ENCODE results near the gene ALDOA.

Gene ALDOA

DNA sequence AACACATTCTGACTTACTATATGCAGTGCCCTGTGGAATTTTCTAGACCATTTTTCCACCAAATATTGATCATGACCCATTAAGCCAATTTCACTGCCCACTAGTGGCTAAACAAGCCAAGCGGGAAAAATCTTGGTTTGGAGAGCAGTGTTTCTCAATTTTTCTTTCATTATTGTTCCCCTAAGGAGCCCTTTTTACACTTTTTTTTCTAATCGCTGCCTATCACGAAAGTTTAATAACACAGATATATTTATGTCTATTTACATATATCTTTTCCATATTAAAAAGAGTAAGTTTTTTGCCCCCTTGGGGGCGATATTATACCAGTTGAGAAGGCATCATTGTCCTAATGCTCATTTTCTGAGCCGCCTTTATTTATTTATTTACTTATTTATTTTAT, 23.7 kb upstream of the ALDOA start:
- peak; percentile 89 for FAIRE-seq

DNA sequence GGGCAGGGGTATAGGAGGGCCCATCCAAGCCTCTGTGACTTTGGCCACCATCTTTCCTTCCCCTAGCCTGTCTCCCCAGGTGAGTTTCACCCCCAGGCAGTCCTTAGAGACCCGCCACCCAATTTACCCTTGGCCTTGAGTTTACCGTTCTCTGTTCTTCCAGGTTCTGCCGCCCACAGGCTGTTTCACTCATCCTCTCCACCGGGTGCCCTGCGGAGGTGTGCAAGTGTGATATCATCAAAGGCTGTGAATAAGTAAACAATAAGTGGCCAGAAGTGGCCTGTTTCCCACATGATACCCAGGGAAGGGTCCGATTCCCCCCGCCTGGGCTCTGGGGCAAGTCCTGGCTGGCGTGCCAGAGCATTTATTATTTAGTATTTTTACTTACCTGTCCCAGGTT, 19.4 kb upstream of the ALDOA start:
- FAIRE-seq, result no peak

DNA sequence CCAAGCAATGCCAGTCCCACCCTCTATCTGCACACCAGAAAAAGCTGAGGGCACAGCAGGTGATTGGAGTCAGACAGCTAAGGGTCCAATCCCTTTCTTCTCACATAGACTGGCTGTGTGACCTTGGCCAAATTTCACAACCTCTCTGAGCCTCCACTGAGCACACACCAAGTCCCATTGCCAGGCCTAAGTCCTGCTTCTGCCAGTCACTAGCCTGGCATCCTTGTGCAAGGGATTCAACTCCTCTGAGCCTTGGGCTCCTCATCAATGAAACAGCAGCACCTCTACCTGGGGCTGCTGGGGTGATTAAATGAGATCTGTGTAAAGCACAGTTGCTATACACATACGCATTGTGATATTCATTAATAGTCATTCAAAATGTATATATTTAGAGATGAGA, 19.0 kb upstream of the ALDOA start:
- FAIRE-seq, result no peak

DNA sequence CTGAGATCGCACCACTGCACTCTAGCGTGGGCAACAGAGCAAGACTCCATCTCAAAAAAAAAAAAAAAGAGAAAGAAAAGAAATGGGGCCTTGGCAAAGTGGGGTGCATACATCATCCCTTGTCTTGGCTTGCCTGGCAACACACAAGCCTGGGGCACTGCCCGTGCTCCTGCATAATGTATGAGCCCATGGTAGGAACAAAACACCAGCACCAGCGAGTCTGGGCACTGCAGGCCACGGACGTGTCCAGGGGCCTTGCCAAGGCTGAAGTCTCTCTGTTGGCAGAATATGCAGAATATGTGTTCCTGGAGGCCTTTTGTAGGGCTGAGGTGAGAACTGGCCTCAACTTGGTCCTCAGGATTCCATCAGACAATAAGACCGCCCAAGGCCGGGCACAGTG, 15.7 kb upstream of the ALDOA start:
- no peak for FAIRE-seq

DNA sequence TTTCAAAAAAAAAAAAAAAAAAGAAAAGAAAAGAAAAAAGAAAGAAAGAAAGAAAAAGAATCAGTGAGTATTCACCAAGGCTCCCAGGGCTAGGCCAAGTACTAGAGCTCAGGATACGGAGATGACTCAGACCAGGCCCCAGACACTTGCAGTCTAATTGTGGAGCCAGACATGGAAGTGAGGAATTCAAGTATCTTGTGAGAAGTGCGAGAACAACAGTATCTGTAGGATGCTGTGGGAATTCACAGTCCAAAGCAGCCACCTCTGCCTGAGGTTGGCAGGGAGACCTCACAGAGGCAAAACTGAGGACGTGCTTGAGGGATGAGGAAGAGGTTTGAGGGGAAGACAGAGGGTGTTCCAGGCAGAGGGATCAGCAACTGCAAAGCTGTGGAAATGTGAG, 14.0 kb upstream of the ALDOA start:
- FAIRE-seq, result no peak

DNA sequence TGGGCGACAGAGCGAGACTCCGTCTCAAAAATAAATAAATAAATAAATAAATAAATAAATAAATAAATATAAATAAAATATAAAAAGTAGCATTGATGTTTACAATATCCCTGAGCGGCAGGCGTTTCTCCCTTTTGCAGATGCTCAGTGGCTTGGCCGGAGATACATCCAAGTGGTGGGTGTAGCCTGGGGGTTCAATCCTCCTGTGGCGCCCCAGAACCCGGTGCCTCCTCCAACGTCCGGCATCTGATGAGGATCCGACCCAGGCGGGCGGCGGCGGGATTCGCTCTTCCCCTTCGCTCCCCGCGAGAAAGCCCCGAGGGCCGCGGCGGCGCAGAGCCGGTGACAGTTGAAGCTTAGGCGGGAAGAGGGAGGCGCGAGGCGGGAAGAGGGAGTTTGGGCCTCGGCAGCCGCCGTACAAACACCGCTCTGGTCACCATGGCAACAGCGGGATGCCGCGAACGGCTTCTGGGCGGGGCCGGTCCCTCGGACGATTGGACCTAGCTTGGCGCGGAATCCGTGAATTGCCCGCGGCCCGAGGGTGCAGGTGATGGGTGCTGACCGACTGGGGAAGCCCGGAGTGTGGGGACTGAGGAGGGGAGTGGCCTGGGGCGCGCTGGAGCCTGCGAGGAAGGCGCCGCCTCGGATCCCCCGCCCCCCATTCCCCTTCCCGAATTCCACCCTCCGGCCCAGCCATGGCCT, 12.7 kb upstream of the ALDOA start:
- FAIRE-seq, result no peak

DNA sequence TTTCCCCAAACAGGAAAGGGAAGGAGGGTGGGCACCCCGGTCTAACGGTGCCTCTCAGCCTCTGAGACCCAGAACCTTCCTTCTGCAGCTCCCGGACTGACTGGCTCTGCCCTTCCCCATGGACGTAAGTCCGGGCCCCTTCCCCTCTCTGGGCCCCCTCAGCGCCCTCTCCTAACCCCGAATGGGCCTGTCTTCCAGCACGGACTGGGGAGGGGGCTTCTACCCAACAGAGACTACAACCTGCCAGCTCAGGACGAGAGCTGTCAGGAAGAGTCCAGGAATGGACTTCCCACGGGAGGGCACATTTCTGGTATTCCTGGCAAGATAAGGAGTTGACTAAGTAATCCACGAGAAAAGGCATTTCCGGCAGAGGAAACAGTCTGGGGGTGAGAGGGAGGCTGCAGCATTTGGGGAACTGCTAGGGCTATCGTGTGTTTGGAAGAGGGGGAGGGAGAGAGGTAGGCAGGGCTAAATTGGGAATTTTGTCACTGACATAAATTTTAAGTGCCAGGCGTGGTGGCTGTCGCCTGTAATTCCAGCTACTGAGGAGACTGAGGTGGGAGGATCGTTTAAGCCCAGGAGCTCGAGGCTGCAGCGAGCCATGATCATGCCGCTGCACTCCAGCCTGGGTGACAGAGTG, 12.1 kb upstream of the ALDOA start:
- FAIRE-seq, result no peak

DNA sequence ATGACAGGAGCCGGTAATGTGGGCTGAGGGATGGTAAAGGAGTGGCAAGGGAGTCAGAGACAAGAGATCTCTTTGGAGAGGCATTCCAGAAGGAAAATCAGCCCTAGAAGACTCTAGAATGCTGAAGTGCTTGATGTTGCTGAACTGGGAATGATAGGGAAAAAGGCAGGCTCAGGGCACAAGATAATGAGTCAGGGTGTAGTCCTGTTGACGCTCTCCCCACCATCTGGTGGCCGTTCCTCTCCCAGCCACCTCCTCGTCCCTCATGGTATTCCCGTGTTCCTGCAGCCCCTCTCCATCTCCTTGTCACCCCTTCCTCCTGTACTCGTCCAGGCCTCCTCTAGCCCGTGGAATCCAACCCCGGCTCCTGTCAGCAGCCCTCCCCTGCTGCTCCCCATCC, 11.1 kb upstream of the ALDOA start:
- FAIRE-seq, result no peak

DNA sequence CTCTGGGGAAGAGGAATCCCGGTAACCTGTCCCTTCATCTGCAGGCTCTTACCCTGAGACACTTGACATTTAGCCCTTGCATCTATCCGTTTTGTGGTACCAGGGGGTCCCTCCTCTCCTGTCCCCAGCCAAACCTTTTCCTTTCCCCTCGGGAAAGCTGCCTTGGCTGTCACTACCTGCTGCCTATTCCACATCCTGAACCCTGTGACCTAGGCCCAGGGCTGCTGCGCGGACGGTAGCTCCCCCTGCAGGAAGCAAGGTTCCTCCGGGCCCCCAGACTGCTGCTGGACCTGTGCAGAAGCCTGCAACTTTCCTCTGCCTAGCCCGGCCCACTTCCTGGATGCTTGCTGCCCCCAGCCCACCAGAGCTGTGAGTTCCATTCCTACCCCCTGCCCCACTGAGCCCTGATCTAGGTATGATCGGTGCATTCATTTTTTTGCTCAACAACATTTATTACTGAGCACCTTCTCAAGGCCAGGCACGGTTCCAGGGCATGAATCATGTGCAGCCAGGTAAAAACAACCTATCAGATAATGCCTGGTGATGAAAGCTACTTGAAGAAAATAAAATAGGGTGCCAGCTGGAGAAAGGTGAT, 10.5 kb upstream of the ALDOA start:
- no peak for FAIRE-seq

DNA sequence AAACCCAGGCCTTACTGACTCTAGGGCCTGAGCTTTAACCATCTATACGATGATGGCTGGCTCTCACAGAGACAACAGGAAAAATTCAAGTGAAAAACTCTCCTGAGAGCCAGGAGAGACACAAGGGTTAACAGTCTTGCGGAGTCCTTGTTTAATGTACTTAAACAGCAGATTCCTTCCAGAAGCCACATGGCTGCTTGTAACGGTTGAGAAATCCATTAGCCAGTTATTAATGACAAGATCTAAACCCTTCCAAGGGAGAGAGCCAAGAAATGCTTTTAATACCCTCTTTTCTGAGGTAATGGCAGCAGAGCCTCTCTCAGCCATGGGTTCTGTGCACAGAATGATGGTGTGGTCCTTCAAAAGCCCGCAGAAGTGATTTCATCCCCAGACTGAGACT, 5.2 kb upstream of the ALDOA start:
- FAIRE-seq, result no peak

DNA sequence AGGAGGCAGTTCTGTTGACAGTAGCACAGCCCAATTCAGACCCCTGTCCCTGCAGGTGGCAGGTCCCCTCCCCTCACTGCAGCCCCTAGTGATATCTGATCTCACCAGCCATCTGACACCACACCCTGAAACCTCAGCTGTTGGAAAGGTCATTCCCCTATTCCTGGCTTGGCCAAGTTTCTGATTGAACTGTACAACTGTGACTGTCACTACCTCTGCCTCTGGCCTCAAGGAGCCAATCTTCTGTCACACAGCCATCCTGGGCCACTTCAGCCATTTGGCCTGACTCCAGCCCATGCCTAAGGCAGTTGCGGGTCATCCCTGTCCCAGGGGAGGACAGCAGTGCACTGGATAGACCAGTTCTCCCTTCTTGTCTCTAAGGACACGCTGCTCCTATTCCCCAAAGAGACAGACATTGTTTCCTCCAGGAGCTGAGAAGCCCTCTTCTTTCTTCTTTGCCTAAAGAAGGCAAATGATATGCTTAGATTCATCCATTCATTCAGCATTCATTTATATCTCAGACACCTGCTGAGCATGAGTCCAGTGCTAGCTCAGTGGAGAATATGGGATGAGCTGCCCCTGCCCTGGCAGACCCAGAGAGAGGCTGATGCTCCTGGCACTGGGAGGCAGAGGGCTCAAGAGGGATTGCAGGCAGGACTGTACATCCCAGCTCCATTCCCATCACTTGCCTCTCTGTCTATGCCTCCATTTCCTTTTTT, 4.6 kb upstream of the ALDOA start:
- FAIRE-seq, result no peak

DNA sequence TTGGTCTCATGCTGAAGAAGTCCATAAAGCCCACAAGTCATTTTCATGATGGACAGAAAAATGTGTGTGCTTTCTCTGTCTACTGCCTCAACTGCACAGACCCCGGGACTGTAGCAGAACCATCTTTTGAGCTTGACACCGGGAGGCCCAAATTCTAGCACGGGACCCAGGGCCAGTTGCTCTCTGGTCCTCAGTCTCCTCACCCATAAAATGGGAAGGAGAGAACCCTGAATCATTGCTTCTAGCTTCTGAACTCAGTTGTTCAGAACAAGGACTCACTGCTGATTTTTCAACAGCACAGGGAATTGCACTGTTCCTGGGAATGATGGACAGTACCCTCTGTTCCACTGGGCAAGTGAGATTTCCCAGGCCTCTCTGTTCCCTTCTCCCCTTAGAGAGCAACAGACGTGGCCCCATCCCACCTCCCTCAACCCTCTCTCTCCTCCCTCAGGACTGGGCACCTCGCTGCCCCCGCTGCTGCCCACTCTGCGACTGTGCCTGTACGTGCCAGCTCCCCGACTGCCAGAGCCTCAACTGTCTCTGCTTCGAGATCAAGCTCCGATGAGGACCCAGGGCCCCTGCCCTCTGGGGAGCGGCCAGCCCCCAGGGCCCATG, 2.2 kb upstream of the ALDOA start:
- no peak for FAIRE-seq

DNA sequence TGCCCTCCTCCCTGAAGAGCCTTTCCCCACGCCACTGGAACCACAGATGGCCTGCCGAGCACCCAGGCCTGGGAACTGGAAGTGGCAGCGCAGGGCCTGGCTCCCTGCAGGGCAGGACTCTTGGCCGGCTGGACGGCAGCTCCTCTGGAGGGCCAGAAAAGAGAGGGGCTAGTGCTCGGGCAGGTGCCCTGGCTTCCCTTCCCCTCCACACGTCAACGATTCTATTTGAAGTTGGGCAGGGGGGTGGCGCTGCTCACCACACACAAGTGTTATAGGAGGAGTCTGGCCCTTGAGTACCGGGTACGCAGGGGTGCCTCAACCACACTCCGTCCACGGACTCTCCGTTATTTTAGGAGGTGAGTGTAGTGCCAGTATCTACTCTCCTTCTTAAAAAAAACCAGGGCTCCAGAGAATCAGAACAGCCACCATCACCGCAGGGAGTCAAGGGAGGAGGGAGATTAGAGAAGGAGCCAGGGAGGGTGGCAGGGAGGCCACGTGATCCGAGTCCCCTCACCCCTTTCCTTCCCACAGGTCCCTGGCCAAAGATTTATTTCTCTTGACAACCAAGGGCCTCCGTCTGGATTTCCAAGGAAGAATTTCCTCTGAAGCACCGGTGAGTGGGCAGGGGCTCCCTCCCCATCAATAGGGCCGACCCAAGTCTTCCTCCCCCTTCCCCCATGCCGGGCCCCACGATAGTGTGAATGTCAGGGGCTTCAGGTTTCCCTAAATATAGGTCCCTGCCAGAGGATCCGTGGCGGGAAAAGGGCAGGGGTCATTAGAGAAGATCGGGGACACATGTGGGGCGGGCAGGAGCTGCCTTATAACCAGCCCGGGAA, 1.4 kb upstream of the ALDOA start:
- no peak for FAIRE-seq

DNA sequence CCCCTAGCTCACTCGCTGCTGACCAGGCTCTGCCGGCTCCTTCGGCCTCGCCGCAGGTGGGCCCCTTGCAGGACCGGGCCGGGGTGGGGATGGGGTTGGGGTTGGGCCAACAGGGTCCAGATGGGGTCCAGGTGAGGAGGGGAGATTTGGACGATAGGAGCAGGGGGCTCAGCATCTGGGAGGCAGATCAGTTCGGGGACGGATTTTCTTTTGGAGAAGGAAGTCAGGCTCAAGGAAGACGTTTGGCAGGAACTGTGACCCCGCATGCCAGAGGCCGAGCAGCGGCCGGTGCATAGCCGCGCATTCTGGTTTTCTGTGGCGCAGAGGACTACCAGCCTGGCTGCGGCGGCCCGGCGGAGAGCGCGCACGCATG, 845 bp upstream of the ALDOA start:
- FAIRE-seq, result no peak

DNA sequence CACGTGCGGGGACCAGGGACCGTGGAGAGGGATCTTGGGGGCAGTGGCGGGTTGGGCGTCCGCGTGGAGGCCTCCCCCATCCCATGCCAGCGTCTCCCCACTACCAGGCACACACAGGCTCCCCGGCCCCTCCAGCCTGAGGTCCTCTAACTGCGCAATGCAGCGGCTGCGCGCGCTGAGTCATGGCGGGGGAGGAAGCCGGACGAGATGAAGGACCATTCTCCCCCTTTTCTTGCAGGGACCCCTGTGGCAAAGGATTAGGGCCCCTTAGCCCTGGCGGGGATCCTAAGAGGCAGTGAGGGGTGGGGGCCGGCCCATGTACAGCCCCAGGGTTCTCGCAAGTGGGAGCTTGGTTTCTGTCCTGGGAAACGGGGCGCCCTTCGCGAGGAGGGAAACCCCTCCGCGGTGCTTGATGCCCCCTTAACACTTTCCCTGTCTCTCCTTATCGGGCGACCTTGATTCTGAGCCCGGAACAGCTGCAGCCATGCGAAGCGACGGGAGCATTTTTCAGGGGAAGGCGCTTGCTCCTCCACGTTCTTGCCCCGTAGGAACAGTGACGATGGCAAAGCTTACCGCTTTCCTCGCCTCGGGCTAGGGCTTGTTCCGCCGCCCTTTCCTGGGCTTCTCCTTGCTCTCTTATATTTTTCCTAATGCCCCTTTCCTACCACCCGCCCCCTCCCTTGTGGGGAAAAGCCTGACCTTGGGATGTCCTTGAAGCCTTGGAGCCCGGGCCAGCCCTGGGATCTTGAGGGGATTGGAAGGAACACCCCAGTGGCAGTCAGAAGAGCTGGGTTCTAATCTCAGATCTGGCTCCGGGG, 592 bp downstream of the ALDOA start:
- FAIRE-seq, result no peak

DNA sequence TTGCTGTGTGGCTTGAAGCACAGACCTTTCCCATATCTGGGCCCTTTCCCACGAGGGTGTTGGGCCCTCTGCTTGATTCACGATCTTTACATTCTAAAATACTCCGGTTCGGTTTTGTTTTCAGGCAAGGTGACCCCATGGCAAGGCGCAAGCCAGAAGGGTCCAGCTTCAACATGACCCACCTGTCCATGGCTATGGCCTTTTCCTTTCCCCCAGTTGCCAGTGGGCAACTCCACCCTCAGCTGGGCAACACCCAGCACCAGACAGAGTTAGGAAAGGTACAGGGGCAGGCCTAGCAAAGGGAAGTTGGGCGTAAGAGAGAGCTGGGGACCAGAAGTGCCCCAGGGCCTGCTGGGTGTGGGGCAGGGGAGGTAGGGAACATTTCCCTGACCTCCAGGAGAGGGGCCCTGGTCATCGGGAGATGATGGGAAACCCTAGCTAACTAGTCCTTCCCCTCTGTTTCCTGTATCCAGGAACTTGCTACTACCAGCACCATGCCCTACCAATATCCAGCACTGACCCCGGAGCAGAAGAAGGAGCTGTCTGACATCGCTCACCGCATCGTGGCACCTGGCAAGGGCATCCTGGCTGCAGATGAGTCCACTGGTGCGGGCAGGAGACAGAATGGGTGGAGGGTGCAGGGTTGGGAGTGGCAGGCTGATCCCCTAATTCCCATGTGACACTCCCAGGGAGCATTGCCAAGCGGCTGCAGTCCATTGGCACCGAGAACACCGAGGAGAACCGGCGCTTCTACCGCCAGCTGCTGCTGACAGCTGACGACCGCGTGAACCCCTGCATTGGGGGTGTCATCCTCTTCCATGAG, 1.4 kb downstream of the ALDOA start:
- FAIRE-seq, result no peak

DNA sequence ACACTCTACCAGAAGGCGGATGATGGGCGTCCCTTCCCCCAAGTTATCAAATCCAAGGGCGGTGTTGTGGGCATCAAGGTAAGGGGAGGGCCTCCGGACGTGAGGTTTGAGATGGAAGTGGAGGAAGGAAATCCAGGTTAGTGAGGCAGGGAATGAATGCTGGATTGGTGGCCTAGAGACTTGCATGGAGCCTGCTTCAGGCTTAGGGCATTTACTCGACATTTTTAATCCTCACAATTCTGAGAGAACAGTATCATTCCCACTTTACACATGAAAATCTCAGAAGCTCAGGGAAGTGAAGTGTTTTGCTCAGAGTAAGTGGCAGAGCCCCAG, 2.0 kb downstream of the ALDOA start:
- FAIRE-seq, result no peak

DNA sequence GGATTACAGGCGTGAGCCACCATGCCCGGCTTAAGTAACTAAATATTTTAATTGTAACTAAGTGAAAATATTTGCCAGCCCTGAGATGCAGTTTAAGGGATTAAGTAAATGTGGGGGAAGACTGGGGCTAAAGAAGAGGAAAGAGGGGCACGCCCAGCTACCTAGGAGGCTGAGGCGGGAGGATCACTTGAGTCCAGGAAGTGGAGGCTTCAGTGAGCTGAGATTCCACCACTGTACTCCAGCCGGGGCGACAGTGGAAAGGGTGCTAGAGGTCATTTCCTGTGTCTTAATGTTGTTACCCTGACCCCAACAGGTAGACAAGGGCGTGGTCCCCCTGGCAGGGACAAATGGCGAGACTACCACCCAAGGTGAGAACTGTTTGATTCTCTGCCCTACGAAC, 2.8 kb downstream of the ALDOA start:
- no peak for FAIRE-seq

DNA sequence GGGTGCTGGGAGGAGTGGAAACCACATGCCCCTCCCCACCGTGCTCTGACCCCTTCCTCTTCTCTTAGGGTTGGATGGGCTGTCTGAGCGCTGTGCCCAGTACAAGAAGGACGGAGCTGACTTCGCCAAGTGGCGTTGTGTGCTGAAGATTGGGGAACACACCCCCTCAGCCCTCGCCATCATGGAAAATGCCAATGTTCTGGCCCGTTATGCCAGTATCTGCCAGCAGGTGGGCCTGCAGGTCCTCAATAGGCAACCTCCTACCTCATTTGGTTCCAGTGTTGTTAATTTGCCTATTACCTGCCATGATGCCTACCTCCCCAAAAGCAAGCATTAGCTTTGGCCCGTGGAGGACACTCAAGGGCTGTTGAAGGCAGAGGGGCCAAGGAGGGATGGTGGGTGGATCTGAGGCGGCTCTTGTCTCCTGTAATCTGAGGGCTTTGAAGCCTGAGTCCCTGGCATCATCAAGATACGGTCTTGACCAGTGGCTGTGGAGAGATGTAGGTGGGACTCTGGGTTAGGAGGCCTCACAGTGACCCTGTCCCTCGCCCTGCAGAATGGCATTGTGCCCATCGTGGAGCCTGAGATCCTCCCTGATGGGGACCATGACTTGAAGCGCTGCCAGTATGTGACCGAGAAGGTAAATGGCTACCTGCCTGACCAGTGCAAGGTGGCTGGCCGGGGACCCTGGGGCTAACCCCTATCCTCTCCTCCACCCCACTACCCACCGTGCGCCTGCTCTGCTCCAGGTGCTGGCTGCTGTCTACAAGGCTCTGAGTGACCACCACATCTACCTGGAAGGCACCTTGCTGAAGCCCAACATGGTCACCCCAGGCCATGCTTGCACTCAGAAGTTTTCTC, 3.4 kb downstream of the ALDOA start:
- FAIRE-seq, result no peak
